Measurements from ENCODE around the gene CHRND.
"Not testable (repeated sequence)": the region's sequence is repeated elsewhere in the genome, so short reads cannot be mapped to it uniquely, and the experiment has no call there.

The CHRND gene

GRCh38 chr2:232525199-232525598 lies 761 bp upstream of the CHRND start:
- DNase-seq (ENCODE audit: low read depth in 2 of 2) = no peak

- DNase-seq (ENCODE audit: low read depth in 2 of 2) = no peak
Observed at GRCh38 chr2:232526372-232526941, 497 bp downstream of the CHRND start.

- no peak for DNase-seq (ENCODE audit: low read depth in 2 of 2)
Observed at GRCh38 chr2:232527905-232528470, 2.0 kb downstream of the CHRND start.

GRCh38 chr2:232528746-232529460 lies 2.9 kb downstream of the CHRND start:
- DNase-seq (ENCODE audit: low read depth in 2 of 2) = no peak

- DNase-seq (ENCODE audit: low read depth in 2 of 2) = no peak
Observed at GRCh38 chr2:232529806-232530547, 4.0 kb downstream of the CHRND start.

- DNase-seq (ENCODE audit: low read depth in 2 of 2) = no peak
Observed at GRCh38 chr2:232530626-232531260, 4.8 kb downstream of the CHRND start.

- no peak for DNase-seq (ENCODE audit: low read depth in 2 of 2)
Observed at GRCh38 chr2:232532419-232532818, 6.5 kb downstream of the CHRND start.

GRCh38 chr2:232532821-232533220 lies 6.9 kb downstream of the CHRND start:
- DNase-seq (ENCODE audit: low read depth in 2 of 2) = not testable (repeated sequence)

GRCh38 chr2:232533944-232534710 lies 8.2 kb downstream of the CHRND start:
- no peak for DNase-seq (ENCODE audit: low read depth in 2 of 2)

- DNase-seq (ENCODE audit: low read depth in 2 of 2) = no peak
Observed at GRCh38 chr2:232534940-232535651, 9.1 kb downstream of the CHRND start.

GRCh38 chr2:232535761-232536530 lies 10.0 kb downstream of the CHRND start:
- no peak for DNase-seq (ENCODE audit: low read depth in 2 of 2)

GRCh38 chr2:232537079-232537478 lies 11.1 kb downstream of the CHRND start:
- no peak for DNase-seq (ENCODE audit: low read depth in 2 of 2)

GRCh38 chr2:232537499-232537898 lies 11.5 kb downstream of the CHRND start:
- no peak for DNase-seq (ENCODE audit: low read depth in 2 of 2)

- DNase-seq (ENCODE audit: low read depth in 2 of 2) = no peak
Observed at GRCh38 chr2:232538671-232539070, 12.7 kb downstream of the CHRND start.

- DNase-seq (ENCODE audit: low read depth in 2 of 2) = no peak
Observed at GRCh38 chr2:232539298-232540231, 13.6 kb downstream of the CHRND start, which contains the start of gene CHRNG. Gene CHRNG, plus strand, starts transcription at chr2:232539692. Its CDS starts 56 bp downstream, at chr2:232539748.

GRCh38 chr2:232540441-232541041 lies 14.6 kb downstream of the CHRND start:
- no peak for DNase-seq (ENCODE audit: low read depth in 2 of 2)

- DNase-seq (ENCODE audit: low read depth in 2 of 2) = no peak
Observed at GRCh38 chr2:232541195-232541960, 15.4 kb downstream of the CHRND start.
